Mesendoderm (in vitro differentiated cells): ENCODE data around the gene AP3B2.

ENCODE experiments used
- DNase-seq: peaks from one replicate; pipeline ENCODE4 v3.0.0; 2013
- H2AK5ac ChIP-seq: 2 replicates; pipeline ENCODE4 v1.6.1; 2013; ENCODE audit warnings: low read length, inconsistent platforms
- H2BK120ac ChIP-seq: 2 replicates; pipeline ENCODE4 v1.6.1; 2013; ENCODE audit warnings: low read depth, mild to moderate bottlenecking, low read length, moderate library complexity, mixed read lengths
- H2BK15ac ChIP-seq: replicated peaks from 2 replicates; pipeline ENCODE4 v1.6.1; 2013; ENCODE audit warnings: low read depth, mild to moderate bottlenecking, moderate library complexity
- H2BK5ac ChIP-seq: 2 replicates; pipeline ENCODE4 v1.6.1; 2013; ENCODE audit warnings: low read length, inconsistent platforms
- H3K18ac ChIP-seq: 2 replicates; pipeline ENCODE4 v1.6.1; 2013; ENCODE audit warnings: mild to moderate bottlenecking, low read length, mixed read lengths
- H3K23ac ChIP-seq: one replicate; pipeline ENCODE4 v1.6.1; 2013; ENCODE audit warnings: low read length
- H3K27ac ChIP-seq: 2 replicates; pipeline ENCODE4 v1.5.1; 2013; ENCODE audit warnings: low read depth, mild to moderate bottlenecking, inconsistent platforms, low read length, moderate library complexity
- H3K27me3 ChIP-seq: 2 replicates; pipeline ENCODE4 v1.6.1; 2013; ENCODE audit warnings: low read length, control low read depth, mild to moderate bottlenecking, inconsistent platforms; ENCODE audit not compliant: insufficient read depth, poor library complexity
- H3K36me3 ChIP-seq: 2 replicates; pipeline ENCODE4 v1.6.1; 2013; ENCODE audit warnings: low read length, inconsistent platforms; ENCODE audit not compliant: control insufficient read depth, insufficient read depth
- H3K4ac ChIP-seq: one replicate; pipeline ENCODE4 v1.6.1; 2013; ENCODE audit warnings: low read depth, mild to moderate bottlenecking, low read length, moderate library complexity
- H3K4me1 ChIP-seq: 2 replicates; pipeline ENCODE4 v1.6.1; 2013; ENCODE audit warnings: low read depth, low read length, inconsistent platforms; ENCODE audit not compliant: control insufficient read depth
- H3K4me2 ChIP-seq: 2 replicates; pipeline ENCODE4 v1.6.1; 2013; ENCODE audit warnings: low read length
- H3K4me3 ChIP-seq: 2 replicates; pipeline ENCODE4 v1.5.1; 2013; ENCODE audit warnings: mild to moderate bottlenecking, low read length
- H3K56ac ChIP-seq: one replicate; pipeline ENCODE4 v1.6.1; 2013; ENCODE audit warnings: low read length
- H3K79me1 ChIP-seq: 2 replicates; pipeline ENCODE4 v1.6.1; 2013; ENCODE audit warnings: low read length, inconsistent platforms
- H3K79me2 ChIP-seq: 2 replicates; pipeline ENCODE4 v1.6.1; 2013; ENCODE audit warnings: mild to moderate bottlenecking, low read length; ENCODE audit not compliant: control insufficient read depth, insufficient read depth
- H3K9ac ChIP-seq: 2 replicates; pipeline ENCODE4 v1.6.1; 2013; ENCODE audit warnings: low read length, inconsistent platforms
- H4K5ac ChIP-seq: one replicate; pipeline ENCODE4 v1.6.1; 2013; ENCODE audit warnings: low read length
- H4K8ac ChIP-seq: one replicate; pipeline ENCODE4 v1.6.1; 2013; ENCODE audit warnings: low read depth, mild to moderate bottlenecking, control low read depth, low read length, moderate library complexity
- WGBS: extraction: QIAGEN DNeasy Blood & Tissue Kit; methylation state at CpG from one replicate; pipeline ENCODE4 v1.1.7; 2013; ENCODE audit warnings: low lambda C conversion rate, missing lambda C conversion rate; ENCODE audit not compliant: insufficient coverage; ENCODE audit errors: extremely low coverage; 5-methylcytosine and 5-hydroxymethylcytosine counted together

Gene AP3B2

DNA sequence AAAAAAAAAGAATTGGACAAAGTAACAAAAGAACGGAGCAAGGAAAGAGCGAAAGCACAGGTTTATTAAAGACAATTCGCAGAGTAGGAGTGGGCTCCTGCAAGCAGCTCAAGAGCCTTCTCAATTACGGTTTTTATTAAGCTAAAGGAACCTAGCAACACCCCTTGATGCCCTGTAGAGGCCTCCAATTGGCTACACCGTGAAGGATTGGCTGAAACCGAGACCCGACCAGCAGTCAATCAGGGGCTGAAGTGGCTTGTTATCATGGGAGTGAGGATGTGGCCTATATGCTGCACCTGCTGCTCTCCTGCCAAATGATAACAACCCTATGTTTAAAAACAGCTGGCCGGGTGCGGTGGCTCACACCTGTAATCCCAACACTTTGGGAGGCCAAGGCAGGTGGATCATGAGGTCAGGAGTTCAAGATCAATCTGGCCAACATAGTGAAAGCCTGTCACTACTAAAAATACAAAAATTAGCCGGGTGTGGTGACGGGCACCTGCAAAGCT lies 20.4 kb upstream of the AP3B2 start:
- Histone ChIP-seq H3K4me3 (no peak overlapping the region), H3K79me2 (no peaks in the 10 kb centered on the region)

DNA sequence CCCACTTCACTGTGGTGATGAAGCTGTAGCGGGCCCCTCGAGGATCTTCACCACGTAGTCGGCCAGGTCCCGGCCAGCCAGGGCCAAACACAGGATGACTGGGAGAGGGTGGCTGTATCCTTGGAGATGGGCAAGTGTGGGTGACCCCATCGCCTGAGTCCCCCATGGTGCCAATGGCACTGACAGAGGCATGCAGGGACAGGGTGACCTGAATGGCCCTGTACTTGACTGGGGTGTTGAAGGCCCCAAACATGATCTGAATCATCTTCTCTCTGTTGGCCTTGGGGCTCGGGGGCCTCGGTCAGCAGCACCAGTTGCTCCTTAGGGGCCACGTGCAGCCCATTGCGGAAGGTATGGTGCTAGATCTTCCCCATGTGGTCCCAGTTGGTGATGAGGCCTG lies 17.1 kb upstream of the AP3B2 start:
- H3K36me3 ChIP-seq: no peaks in the 10 kb centered on the region
- no peak overlapping the region for H3K23ac ChIP-seq
- H3K27me3 ChIP-seq: no peaks in the 10 kb centered on the region
- no peak overlapping the region for H3K4ac ChIP-seq
- no peak overlapping the region for H2AK5ac ChIP-seq
- no peak overlapping the region for H3K4me2 ChIP-seq
- no peak overlapping the region for H4K8ac ChIP-seq
- no peaks in the 10 kb centered on the region for H3K79me2 ChIP-seq
- no peak overlapping the region for H3K18ac ChIP-seq
- DNase-seq: no peak
- H3K4me1 ChIP-seq: no peaks in the 10 kb centered on the region
- no peaks in the 10 kb centered on the region for H3K79me1 ChIP-seq
- H3K4me3 ChIP-seq: no peak overlapping the region
- no peak overlapping the region for H3K56ac ChIP-seq
- H2BK5ac ChIP-seq: no peak overlapping the region
- H3K27ac ChIP-seq: no peak overlapping the region
- H4K5ac ChIP-seq: no peak overlapping the region
- H2BK15ac ChIP-seq: no peak overlapping the region
- H3K9ac ChIP-seq: no peak overlapping the region
- WGBS: no CpG with 5 or more reads among the region's 10 CpGs
- no peak overlapping the region for H2BK120ac ChIP-seq

More for the DNA sequence above, 20.4 kb upstream of the AP3B2 start:
- no peak overlapping the region for H3K9ac ChIP-seq
- H2BK120ac ChIP-seq: no peak overlapping the region
- H3K27ac ChIP-seq: no peak overlapping the region
- H3K18ac ChIP-seq: no peak overlapping the region
- H3K23ac ChIP-seq: no peak overlapping the region
- H3K4ac ChIP-seq: no peak overlapping the region
- no peak overlapping the region for H4K5ac ChIP-seq
- H2AK5ac ChIP-seq: no peak overlapping the region
- H4K8ac ChIP-seq: no peak overlapping the region
- no peaks in the 10 kb centered on the region for H3K79me1 ChIP-seq
- H2BK15ac ChIP-seq: no peak overlapping the region
- H3K36me3 ChIP-seq: no peaks in the 10 kb centered on the region
- no CpG with 5 or more reads among the region's 11 CpGs for WGBS
- H2BK5ac ChIP-seq: no peak overlapping the region
- no peak overlapping the region for H3K4me2 ChIP-seq
- H3K56ac ChIP-seq: no peak overlapping the region
- H3K4me1 ChIP-seq: no peaks in the 10 kb centered on the region
- DNase-seq: no peak
- no peaks in the 10 kb centered on the region for H3K27me3 ChIP-seq

DNA sequence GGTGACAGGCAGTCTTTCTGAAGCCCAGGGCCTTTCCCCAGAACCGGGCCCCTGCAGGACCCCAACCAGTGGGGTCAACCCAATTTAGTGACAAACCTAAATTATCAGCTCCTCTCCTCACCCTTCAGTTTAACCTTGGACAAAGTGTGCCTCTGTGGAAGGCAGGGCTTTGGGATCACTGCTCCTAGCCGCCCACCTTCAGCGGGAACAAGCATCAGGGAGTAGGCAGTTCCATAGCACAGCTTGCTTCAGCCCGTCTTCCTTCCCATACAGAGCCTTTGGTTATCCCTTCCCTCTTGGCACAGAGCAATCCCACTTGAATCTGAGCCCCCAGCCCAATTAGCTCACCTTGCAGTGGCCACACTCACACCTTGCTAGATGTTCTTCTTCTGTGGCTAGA lies 5.3 kb upstream of the AP3B2 start:
- H2BK5ac ChIP-seq: no peak overlapping the region
- H4K8ac ChIP-seq: no peak overlapping the region
- no peak overlapping the region for H2BK15ac ChIP-seq
- H3K79me2 ChIP-seq: no peaks in the 10 kb centered on the region
- no peak overlapping the region for H3K4me3 ChIP-seq
- H3K27me3 ChIP-seq: no peaks in the 10 kb centered on the region
- no peaks in the 10 kb centered on the region for H3K79me1 ChIP-seq
- no peak overlapping the region for H3K9ac ChIP-seq
- peaks cover 4% of the 10 kb centered on the region for H3K4me1 ChIP-seq
- H3K56ac ChIP-seq: no peak overlapping the region
- no peak overlapping the region for H3K27ac ChIP-seq
- H3K18ac ChIP-seq: no peak overlapping the region
- H3K4me2 ChIP-seq: no peak overlapping the region
- no peak overlapping the region for H2BK120ac ChIP-seq
- no CpG with 5 or more reads among the region's 4 CpGs for WGBS
- no peaks in the 10 kb centered on the region for H3K36me3 ChIP-seq
- no peak overlapping the region for H3K23ac ChIP-seq
- H3K4ac ChIP-seq: no peak overlapping the region
- H4K5ac ChIP-seq: no peak overlapping the region
- no peak overlapping the region for H2AK5ac ChIP-seq
- DNase-seq: no peak

DNA sequence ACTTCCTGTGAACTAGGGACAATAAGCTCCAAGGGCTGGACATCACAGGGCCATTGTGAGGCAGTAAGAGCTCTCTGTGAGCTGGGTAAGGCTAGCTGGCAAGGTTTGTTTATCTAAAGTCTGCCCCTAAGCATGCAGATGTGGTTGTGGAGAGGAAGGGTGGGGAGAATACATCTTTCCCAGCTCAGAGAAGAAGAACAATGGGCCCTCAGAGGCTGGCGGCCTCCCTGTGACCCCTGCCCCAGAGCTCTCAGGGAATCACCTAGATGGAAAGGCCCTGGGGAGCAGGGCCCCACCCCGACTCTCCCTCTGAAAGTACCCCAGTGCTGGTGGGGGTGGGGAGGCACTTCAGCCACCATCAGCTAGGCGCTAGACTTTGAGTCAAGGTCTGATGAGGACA lies 4.3 kb upstream of the AP3B2 start:
- Histone ChIP-seq H3K27ac (no peak overlapping the region), H2BK15ac (no peak overlapping the region), H3K4me2 (no peak overlapping the region), H3K4ac (no peak overlapping the region), H3K4me1 (peaks cover 4% of the 10 kb centered on the region), H3K36me3 (no peaks in the 10 kb centered on the region), H3K18ac (no peak overlapping the region), H3K23ac (no peak overlapping the region), H3K4me3 (no peak overlapping the region), H3K27me3 (no peaks in the 10 kb centered on the region), H3K9ac (no peak overlapping the region), H2BK5ac (no peak overlapping the region), H4K8ac (no peak overlapping the region), H2BK120ac (no peak overlapping the region), H4K5ac (no peak overlapping the region), H3K56ac (no peak overlapping the region), H2AK5ac (no peak overlapping the region), H3K79me1 (peaks cover under 1% of the 10 kb centered on the region), H3K79me2 (no peaks in the 10 kb centered on the region)
- WGBS: no CpG with 5 or more reads among the region's 3 CpGs
- DNase-seq: no peak

DNA sequence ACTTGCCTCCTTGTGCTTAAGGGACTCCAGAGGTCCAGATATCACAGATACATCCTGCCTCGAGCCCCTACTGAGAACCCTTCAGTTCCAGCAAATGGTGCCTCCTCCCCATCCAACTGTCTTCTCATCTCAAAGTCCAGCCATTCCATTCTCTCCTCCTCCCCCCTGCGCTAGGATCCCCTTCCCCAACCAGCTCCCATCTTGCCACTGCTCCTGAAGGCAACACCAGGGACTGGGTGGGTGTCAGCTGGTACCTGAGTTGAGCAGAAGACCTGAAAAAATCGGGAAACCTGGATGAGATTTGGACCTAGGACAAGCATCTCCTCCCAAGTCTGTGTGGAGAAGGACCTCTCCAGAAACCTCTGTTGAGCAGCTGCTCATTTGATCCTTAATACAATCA lies 2.4 kb upstream of the AP3B2 start:
- WGBS: no CpG with 5 or more reads among the region's 3 CpGs

DNA sequence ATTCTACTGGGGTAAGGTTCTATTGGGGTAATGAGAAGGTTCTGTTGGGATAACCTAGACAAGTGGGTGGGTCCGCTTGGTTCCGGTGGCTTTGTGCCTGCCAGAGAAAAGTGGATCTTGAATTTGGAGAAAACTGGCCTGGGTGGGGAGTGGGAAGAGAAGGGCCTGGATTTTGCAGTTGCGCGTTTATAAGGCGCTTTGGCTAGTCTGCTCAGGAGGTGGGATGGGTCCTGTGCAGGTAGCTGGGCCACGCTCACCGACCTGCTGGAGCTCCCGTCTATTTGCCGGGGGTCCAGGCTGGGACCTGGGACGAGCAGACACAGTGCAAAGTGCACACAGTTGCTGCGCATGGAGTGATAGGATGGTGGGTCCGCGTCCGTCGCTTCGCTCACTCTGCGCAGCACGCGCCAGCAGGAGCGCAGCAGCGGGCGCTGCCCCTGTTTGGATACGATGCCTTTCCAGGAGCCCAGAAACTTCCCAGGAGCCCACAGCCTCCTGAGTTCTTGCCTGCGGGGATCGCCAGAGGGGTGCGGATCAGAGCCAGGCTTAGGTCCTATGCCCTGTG lies 1.3 kb upstream of the AP3B2 start:
- no peak for DNase-seq

More for the DNA sequence above, 2.4 kb upstream of the AP3B2 start:
- Histone ChIP-seq H3K9ac (no peak overlapping the region), H3K79me2 (peaks cover 9% of the 10 kb centered on the region), H2BK15ac (no peak overlapping the region), H3K4ac (no peak overlapping the region), H4K5ac (no peak overlapping the region), H2BK120ac (no peak overlapping the region), H3K27ac (no peak overlapping the region), H2AK5ac (no peak overlapping the region), H2BK5ac (no peak overlapping the region), H3K23ac (no peak overlapping the region), H3K4me2 (no peak overlapping the region), H3K79me1 (peaks cover 2% of the 10 kb centered on the region), H3K4me1 (peaks cover 6% of the 10 kb centered on the region), H3K27me3 (no peaks in the 10 kb centered on the region), H3K4me3 (no peak overlapping the region), H3K56ac (no peak overlapping the region), H3K18ac (no peak overlapping the region), H3K36me3 (no peaks in the 10 kb centered on the region), H4K8ac (no peak overlapping the region)
- no peak for DNase-seq

More for the DNA sequence above, 1.3 kb upstream of the AP3B2 start:
- Histone ChIP-seq H2BK5ac (no peak overlapping the region), H3K56ac (no peak overlapping the region), H3K27me3 (no peaks in the 10 kb centered on the region), H3K79me1 (peaks cover 2% of the 10 kb centered on the region), H3K4me2 (no peak overlapping the region), H3K4me3 (no peak overlapping the region), H4K5ac (no peak overlapping the region), H3K18ac (no peak overlapping the region), H4K8ac (no peak overlapping the region), H3K27ac (no peak overlapping the region), H3K23ac (no peak overlapping the region), H3K79me2 (peaks cover 10% of the 10 kb centered on the region), H3K4ac (no peak overlapping the region), H3K36me3 (no peaks in the 10 kb centered on the region), H2AK5ac (no peak overlapping the region), H3K4me1 (peaks cover 6% of the 10 kb centered on the region), H2BK15ac (no peak overlapping the region), H2BK120ac (no peak overlapping the region), H3K9ac (no peak overlapping the region)
- WGBS: no CpG with 5 or more reads among the region's 26 CpGs
